Left colon (tissue), 2 donors: ENCODE measurements around the gene HSPA9. TPM values are rescaled to one million over a fixed set of nuclear protein-coding genes. Genes with fewer than 3 reads are reported as not detected.

Experiments used
- ATAC-seq: fragments of 200-7000 bp; cut with Tn5 transposase; one replicate; pipeline ENCODE4 v1.9.1; 2020; ENCODE audit warnings: mild to moderate bottlenecking, moderate library complexity
- DNase-seq, 2 donors: peaks; one replicate each; pipeline ENCODE4 v3.0.0-alpha.2; 2020
- intact Hi-C, 2 donors: fragments of 100-400 bp; cut with DNase I in 1 of 2; cut with micrococcal nuclease in 1 of 2; formaldehyde crosslinking; loops; one replicate each; pipeline versions ENCODE4 v1.11.2 to v1.14.0; 2022; cut with DNase I, micrococcal nuclease
- total RNA-seq, 2 donors: library from RNA; stranded (reverse); fragmentation: NEBNext Ultra II Directional; extraction: Animal tissue kit (Norgen Biotek cat#: 25700); gene quantifications; one replicate each; pipeline ENCODE4 v1.2.1, GENCODE V29; 2021
- donor health status: DM: no; HTN: no; CAD: no.
- donor health status: DM: yes; HTN: yes; CAD: no.

HSPA9 gene
- total RNA-seq, 2 donors from 2014 or later = 175 to 206 TPM

DNA sequence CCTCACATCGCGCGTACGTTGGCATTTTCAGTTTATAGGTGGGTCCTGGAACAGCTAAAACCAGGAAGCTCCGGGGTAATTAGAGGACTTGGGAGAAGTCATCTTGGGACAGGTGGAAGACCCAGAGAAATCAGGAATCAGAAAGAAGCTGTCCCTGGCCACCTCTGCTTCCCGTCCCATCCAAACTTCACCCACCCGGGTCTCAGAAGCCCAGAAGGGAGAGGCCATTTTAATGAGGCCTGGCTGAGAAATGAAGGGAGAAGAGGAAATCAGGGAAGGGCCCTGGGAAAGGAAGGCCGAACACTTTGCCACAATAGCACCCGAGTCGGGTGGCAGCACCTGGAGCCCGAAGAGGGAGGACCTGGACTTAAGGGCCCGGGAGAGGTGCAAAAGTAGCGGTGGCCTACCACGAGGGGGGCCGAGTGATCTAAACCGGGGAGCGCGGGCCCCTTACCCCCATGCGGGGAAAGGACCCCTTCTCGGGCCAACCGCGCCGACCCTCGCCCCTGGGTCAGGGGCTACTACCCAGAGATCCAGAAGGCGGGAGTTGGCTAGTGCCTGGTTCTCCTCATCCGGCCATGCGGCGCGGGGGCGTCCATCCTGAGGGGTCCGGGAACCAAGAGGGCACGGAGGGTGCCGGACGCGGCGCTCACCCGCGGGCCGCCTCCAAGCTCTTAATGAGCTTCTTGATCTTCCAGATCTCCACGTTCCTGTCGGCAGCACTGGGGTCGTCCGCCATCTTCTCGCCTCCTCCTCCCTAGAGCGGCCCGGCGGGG lies 32.8 kb downstream of the HSPA9 start:
- DNase-seq (peak in 1 of 2 donors; percentile 13), ATAC-seq (peak; percentile 15)
- intact Hi-C loops = no loop called here

DNA sequence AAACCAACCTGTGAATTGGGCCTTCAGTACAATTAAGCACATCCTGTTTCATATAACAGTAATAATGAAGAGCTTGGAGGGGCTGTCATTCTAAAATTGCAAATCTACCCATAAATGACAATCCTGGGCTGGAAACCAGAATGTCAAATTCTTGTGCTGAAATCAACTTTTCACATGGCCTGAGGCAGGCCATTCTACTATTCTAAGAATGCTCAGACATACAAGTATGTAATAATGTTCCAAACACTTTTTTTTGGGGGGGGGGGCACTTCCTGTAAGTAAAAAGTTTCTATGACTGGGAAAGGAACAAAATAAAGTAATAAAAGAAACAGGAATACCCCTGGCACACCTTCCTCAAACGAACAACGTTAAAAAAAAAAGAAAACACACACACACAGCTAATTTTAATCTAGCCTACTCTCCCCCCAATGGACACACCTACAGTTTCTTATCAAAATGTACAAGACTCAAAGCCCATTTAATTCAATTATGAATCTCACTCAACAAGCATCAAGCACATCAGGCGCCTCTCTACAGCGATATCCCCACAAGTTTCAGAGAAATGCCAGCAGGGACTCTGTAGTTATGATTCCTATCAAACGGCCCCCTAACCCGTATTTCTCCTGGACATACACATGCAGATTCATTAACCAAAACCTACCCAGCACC lies 33.6 kb downstream of the HSPA9 start:
- no peak for ATAC-seq

DNA sequence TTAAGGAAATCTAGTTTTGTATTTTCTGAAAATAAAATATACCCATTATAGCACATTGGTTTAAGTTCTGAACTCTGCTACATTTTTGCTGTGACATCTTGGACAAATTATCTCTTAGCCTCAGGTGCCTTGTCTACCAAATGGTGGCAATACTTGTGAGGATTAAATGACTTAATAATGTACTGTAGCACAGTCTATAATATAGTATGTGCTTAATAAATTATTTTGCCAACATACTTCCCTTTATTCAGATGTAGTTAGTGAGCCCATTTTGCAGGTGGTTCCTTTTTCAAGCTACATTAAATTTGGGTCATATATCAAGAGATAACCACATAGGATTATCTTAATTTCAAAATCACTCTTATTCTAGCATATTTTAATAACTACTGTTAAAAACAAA lies 35.4 kb downstream of the HSPA9 start:
- intact Hi-C loops = no loop called here
- no peak for ATAC-seq
- DNase-seq = no peak

More for the DNA sequence above, 33.6 kb downstream of the HSPA9 start:
- intact Hi-C loops = no loop called here
- no peak for DNase-seq

DNA sequence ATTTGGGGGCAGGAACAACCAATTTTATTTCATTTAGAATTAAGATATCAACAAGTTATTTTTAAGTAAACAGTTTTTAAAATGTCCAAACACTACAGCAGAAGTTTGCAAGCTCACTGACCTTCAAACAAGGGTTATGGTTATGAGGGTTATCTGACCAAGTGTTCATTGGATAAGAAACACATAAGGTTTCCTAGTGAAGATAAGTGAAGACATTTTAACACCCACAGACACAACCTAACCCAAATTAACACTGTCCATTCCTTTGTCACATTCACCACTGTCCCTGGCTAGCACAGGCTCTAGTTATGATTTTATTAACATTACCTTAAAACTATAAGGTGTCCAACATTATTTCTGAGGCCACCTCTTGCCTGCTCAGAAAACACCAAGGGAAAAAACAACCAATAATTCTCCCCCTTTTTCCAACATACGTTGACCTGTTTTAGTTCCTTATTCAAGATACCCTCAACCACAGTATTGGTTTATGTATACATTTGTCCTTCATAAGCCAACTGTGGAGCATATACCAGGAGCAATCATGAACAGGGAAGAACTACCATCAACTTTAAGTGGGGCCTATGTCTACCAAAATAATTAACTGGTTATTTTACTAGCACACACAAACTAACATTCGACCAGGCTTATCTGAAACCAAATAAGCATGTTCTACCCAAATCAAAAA lies 36.1 kb downstream of the HSPA9 start:
- DNase-seq (no peak), ATAC-seq (no peak)
- intact Hi-C loops = no loop called here

DNA sequence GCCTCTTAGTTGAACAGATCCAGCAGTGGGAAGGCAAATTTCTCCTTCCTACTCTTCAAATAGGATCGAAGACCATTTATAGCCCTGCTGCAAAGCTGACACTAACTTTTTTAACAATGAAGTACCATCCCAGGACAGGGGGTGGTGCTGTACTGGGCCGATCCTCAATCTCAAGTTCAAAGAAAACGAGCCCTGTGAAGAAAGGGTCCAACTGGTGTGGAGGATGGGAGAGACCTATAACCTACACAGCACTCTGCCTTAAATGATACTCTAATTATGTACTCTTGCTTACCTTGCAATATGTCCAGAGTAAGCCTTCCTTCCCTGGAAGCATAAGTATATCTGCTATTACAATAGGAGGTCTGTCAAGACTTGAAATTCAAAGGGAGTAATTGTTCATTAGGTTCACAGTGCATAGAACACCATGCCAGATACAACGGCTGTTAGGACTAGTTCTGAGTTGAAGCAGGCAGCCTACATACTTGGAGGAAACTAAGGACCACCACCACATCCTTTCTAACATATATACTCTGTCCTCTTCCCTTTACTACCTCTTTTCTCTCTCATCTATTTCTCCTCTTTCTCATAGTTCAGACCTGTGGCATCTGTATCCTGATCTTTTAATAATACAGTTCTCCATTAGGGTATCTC lies 38.4 kb downstream of the HSPA9 start:
- intact Hi-C loops = no loop called here
- DNase-seq = no peak
- peak; percentile 66 for ATAC-seq

DNA sequence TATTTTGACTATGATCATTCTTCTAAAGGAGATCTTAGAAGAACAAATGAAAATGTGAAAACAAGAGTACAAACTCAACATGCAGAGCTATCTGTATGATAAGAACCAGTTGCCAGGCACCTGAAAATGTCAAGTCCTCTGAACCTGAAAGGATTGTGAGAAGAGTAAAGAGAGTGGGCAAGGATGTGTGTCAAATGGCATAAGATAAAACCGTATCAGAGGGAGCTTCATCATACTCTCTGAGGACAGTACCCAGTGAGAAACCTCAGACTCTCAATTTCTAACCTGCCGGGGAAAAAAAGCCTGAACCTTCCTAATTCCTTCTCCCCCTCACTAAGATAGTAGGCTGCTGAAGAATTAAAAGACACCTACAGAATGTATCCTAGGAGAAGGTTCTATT lies 39.0 kb downstream of the HSPA9 start:
- ATAC-seq (no peak), DNase-seq (no peak)
- intact Hi-C loops = no loop called here

DNA sequence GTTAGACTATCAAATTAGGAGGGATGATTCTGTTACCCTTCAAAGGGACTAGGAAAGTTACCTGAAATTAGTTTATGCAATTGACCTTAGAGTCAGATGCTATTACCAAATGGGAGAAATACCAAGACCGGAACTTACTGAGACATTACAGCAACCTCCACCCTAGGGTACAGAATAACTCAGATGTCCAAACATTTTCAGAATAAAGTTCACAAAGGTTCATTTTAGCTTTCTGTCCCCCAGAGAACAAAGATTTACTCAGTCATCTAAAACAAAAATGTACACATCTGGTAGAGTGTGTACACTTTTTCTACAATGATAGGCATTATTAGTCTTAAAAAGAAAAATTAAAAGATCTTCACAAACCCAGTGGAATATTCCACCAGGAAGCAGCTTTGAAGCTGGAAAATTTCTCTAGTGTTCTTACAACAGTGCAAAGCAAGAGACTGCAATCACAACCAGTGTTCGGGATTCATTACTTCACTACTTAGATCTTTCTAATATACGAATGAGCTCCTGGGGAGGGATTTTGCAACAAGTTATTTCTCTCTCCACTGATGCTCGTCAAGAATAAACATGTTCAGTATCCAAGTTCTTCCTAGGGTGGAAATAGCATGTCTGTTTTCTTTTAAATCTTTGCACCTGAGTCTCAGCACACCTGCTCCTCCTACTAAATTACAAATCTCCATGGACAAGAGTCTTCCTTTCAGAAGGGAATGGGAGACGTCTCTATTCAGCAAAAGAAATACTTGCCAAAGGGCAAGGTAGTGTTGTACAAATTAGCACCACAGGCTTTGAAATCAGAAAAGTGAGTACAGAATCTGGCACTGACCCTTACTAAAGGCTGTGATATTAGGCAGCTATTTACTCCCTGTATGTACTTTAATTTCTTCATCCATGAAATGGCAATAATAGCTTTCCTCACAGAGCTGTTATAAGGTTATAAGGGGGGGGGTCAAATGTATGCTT lies 40.9 kb downstream of the HSPA9 start:
- intact Hi-C loops = no loop called here
- DNase-seq (no peak), ATAC-seq (no peak)

DNA sequence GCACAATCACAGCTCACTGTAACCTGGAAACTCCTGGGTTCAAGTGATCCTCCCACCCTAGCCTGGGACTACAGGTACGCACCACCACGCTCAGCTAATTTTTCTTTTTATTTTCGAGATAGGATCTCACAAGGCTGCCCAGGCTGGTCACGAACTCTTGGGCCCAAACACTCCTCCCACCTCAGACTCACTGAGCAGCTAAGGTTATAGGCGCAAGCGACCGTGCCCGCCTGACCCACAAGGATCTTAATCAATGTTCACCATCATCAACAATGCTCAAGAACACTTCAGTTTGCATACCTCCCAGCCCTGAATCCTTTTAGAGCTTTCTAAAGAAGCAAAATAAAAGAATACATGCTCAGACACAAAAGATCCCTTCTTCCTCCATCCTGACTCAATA lies 45.4 kb downstream of the HSPA9 start:
- intact Hi-C loops = no loop called here
- no peak for DNase-seq
- no peak for ATAC-seq

DNA sequence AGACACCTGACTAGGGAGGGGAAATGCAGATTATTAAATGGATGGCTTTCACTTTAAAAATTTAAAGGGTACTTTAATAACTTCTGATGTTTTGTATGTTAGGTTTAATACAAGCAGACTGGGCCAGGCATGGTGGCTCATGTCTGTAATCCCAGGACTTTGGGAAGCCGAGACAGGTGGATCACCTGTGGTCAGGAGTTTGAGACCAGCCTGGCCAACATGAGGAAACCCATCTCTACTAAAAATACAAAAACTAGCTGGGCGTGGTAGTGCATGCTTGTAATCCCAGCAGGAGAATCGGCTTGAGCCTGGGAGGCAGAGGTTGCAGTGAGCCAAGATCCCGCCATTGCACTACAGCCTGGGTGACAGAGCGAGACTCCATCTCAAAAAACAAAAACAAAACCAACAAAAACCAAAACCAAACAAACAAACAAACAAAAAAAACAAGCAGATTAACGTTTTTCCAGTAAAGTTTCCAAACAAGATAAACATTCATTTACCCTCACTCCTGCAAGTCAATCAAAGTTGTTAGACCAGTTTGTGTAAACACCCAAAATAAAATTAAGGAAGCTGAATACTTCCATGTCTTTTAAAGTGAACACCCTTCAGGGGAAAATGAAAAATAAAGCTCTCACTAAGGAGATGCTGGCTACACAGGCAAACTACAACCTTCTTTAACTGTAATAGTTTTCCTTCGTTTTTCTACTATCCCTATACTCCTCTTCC lies 46.3 kb downstream of the HSPA9 start:
- no peak for ATAC-seq
- intact Hi-C loops = no loop called here
- DNase-seq = no peak

DNA sequence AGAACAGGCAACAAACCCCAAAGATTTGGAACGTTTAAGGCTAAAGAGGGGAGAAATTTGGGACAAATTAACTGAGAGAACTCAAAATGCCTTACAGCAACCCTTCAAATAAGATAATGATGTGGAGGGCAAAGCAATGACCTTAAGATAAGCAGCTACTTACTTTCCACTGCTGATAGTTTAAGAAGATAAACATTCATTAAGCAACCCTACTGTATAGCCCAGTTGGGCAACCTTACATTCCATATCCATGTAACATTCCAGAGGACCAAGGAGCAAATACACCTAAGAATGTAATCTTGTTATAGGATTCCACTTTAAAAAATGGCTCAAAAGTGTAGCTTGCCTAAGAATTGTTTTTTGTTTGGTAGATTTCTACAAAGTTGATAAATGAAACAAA lies 47.0 kb downstream of the HSPA9 start:
- intact Hi-C loops = no loop called here
- ATAC-seq = no peak
- no peak for DNase-seq

DNA sequence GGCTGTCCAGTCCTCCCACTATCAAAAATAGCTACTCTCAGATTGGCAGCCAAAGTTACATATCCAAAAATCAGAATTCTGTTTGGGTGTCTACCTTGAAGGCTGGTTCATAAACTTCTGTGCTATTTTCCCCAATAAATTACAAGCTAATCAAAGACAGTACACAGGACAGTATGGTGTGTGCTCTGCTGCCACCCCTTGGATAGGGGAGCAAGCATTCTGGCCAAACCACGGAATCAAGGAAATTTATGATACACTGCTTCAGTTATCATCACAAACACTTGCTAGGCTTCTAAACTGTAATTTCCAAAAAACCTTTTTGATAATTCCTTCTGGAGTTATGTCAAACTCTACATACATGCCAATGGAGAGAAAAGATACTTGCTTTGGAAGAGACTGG lies 48.0 kb downstream of the HSPA9 start:
- intact Hi-C loops = no loop called here
- no peak for ATAC-seq
- DNase-seq = no peak

DNA sequence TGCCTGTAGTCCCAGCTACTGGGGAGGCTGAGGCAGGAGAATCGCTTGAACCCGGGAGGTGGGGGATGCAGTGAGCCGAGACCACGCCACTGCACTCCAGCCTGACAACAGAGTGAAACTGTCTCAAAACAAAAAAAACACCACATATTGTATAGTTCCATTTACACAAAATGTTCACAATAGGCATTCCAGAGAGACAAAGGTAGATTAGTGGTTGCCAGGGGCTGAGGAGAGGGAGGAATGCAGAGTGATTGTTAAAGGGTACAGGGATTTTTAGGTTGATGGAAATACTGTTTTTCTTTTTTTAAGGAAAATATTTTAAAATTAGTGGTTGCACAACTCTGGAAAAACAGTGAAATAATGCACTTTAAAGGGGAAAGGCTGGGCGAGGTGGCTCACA lies 51.8 kb downstream of the HSPA9 start:
- intact Hi-C loops = no loop called here
- ATAC-seq (no peak), DNase-seq (no peak)

DNA sequence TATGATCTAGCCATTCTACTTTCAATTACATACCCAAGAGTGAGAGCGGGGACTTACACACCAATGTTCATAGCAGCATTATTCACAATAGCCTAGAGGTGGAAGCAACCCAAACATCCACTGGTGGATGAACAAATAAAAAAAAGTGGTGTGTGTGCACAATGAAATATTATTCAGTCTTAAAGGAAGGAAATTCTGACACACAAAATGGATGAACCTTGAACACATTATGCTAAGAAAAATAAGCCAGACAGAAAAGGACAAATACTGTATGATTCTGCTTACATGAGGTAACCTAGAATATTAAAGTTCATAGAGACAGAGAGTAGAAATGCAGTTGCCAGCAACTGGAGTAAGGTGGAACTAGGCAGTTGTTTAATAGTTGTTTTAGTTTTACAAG lies 54.2 kb downstream of the HSPA9 start:
- no peak for ATAC-seq
- intact Hi-C loops = no loop called here
- DNase-seq = no peak

DNA sequence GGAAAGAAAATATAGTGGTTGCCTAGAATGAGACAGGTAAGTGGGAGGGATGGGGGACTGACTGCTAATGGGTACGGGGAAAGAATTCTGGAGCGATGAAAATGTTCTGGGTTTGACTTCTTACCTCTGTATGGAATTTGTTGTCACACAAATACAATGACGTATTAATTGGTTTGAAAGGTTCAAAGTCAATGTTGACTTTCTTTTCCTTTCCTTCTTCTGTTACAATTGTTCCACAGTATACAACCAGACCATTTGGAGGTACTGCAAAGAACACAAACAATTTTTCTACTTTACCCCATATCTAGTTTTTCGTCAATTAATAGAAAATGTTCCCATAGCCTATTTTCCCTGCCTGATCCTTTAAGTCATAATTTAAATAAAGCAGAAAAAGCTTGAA lies 57.8 kb downstream of the HSPA9 start:
- ATAC-seq = peak; percentile 26
- DNase-seq = no peak
- intact Hi-C loops = no loop called here

DNA sequence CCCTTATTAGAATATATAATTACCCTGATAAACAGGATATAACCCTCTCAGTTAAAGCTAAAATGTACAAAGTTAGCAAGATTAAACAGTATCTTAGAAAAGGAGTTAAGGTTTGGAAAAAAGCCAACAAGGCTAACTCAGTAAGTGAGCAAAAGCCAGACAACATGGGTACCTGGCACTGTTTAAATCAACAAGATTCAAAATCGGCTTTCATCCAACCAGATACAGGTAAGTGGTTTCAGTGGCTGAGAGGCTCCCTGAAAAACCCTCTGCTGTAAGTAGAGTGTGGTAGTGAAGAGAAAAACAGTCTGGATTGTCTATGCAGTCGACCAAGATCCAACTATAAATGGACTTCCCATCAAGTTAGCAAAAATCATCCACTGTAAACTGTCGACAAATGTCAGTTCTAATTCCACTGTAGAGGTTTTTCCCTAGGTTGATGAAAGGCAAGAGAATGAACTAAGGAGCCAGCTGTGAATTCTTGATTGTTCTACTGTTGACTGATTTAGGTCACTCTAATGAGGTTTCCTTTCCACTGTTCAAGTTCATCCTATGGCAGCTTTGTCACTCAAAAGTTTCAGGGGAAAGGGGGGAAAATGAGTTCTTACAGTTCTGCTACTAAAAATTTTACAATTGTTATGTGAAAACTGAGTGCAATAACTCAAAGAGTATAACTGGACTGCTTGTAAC lies 59.5 kb downstream of the HSPA9 start:
- ATAC-seq (no peak), DNase-seq (no peak)
- intact Hi-C loops = no loop called here

DNA sequence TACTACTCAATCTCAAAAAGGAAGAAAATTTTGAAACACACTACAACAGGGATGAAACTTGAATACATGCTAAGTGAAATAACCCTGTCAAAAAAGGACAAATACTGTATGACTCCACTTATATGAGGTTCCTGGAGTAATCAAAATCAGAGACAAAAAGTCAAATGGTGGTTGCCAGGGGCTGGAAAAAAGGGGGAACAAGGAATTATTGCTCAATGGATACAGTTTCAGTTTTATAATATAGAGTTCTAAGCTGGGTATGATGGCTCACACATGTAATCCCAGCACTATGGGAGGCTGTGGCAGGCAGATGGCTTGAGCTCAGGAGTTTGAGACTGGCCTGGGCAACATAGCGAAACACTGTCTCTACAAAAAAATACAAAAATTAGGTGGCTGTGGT lies 61.2 kb downstream of the HSPA9 start:
- intact Hi-C loops = no loop called here
- no peak for ATAC-seq
- DNase-seq = no peak

DNA sequence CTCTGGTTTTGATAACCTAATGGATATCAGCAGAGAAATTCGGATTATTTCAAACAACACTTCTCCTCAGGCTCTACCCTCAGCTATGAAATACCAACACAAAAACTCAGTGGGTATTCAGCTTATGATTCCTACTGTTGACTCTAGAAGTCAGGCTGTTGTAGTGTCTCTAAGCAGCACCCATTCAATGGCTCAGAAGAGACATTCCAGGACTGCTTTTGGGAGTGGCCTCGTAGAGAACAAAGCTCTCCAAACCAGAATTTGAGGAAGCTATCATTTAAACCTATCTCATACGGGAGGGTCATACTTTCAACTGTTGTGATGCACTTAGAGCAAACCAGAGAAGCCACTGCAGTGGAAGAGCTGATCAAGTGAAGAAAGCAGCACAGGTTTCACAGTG lies 66.2 kb downstream of the HSPA9 start:
- ATAC-seq = no peak

More for the DNA sequence above, 66.2 kb downstream of the HSPA9 start:
- no peak for DNase-seq
- intact Hi-C loops = loop anchor here in 1 of 2 donors (10.0 kb wide), 1 partner anchor 64 kb away; no protein-coding TSS in a partner anchor
